Measurements from ENCODE around the gene PSMG4. TPM values are rescaled to one million over a fixed set of nuclear protein-coding genes. Genes with fewer than 3 reads are reported as not detected.

The PSMG4 gene
- total RNA-seq, 3 donors from 2014 or later (not counting 1 experiment from before 2014, with no cell fraction given): 8.3 to 15.3 (median 11.3) TPM

- no peaks in the 10 kb centered on the region for H3K36me3 Mint-ChIP-seq
- TF ChIP-seq CTCF (IDR thresholded peaks at IDR 0.05): no peak
- WGBS (ENCODE audit: insufficient coverage): 89% methylated on average over 1 of the region's 3 CpGs
Measured at GRCh38 chr6:3303795-3304411, 45.2 kb downstream of the PSMG4 start.

DNA sequence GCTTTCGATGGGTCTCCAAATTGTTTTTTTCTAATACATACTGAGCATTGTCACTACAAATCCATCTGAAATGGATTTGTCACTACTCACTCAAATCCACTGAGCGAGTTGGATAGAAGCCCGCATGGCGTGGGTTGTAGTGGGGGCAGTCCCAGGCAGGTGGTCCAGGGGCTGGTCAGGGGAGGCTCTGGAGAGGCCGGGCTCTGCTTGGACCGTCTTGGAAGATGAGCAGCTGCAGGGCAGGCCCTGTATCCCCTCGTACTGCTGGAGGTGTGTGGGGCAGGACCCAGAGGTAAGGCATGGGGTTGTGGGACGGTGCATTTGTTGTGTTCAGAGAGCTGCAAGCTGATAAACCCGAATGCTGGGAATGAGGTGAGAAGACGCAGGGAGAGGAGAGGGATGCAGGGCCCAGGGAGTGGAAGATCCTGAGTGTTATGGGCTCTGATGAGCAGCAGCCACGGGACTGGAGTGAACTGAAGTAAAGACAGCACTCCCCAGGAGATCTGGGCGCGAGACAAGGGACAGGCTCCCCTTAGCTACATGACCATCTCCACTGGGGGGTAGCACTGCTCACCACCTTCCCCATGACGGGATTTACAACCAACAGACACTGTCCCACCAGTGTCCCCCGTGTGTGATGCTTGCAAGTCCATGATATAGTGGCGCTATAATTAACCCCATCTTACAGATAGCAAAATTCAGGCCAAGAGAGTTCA is 45.9 kb downstream of the PSMG4 start:
- Histone ChIP-seq H3K4me3 (ENCODE audit: low read length) (no peak overlapping the region), H3K9me3 (ENCODE audit: control insufficient read depth, insufficient read depth, low read length) (no peaks in the 10 kb centered on the region), H3K36me3 (ENCODE audit: control insufficient read depth, insufficient read depth, low read length) (no peaks in the 10 kb centered on the region), H3K27ac (ENCODE audit: low read length) (no peak overlapping the region), H3K27me3 (ENCODE audit: control insufficient read depth, insufficient read depth, low read length) (no peaks in the 10 kb centered on the region), H3K4me1 (ENCODE audit: control insufficient read depth, insufficient read depth, low read length) (no peaks in the 10 kb centered on the region)
- Mint-ChIP-seq H3K27ac (no peak overlapping the region), H3K27me3 (ENCODE audit: low read depth in 2 of 2) (peaks cover 8 to 38% of the 10 kb centered on the region in 2 donors), H3K9me3 (no peaks in the 10 kb centered on the region), H3K36me3 (no peaks in the 10 kb centered on the region), H3K4me1 (no peaks in the 10 kb centered on the region), H3K4me3 (no peak overlapping the region)
- ATAC-seq: no peak
- WGBS (ENCODE audit: insufficient coverage): 88% methylated on average over 15 of the region's 16 CpGs
- DNase-seq: no peak
- no peak for TF ChIP-seq CTCF (IDR thresholded peaks at IDR 0.05)
- intact Hi-C loops (cut with micrococcal nuclease): no loop called here

More at GRCh38 chr6:3303795-3304411, 45.2 kb downstream of the PSMG4 start:
- Histone ChIP-seq H3K27ac (ENCODE audit: low read length) (no peak overlapping the region), H3K36me3 (ENCODE audit: control insufficient read depth, insufficient read depth, low read length) (no peaks in the 10 kb centered on the region), H3K4me1 (ENCODE audit: control insufficient read depth, insufficient read depth, low read length) (no peaks in the 10 kb centered on the region), H3K27me3 (ENCODE audit: control insufficient read depth, insufficient read depth, low read length) (no peaks in the 10 kb centered on the region), H3K9me3 (ENCODE audit: control insufficient read depth, insufficient read depth, low read length) (no peaks in the 10 kb centered on the region), H3K4me3 (ENCODE audit: low read length) (no peak overlapping the region)
- Mint-ChIP-seq H3K27ac (no peak overlapping the region), H3K4me1 (no peaks in the 10 kb centered on the region), H3K27me3 (ENCODE audit: low read depth in 2 of 2) (peaks cover 8 to 38% of the 10 kb centered on the region in 2 donors), H3K9me3 (no peaks in the 10 kb centered on the region), H3K4me3 (no peak overlapping the region)
- DNase-seq (no peak), ATAC-seq (no peak)
- intact Hi-C loops (cut with micrococcal nuclease): no loop called here

- no peaks in the 10 kb centered on the region for H3K4me1 Mint-ChIP-seq
- no peaks in the 10 kb centered on the region for H3K4me1 ChIP-seq (ENCODE audit: control insufficient read depth, insufficient read depth, low read length)
- 95% methylated on average over 8 of the region's 8 CpGs for WGBS (ENCODE audit: insufficient coverage)
- H3K4me3 Mint-ChIP-seq: no peak overlapping the region
- no peaks in the 10 kb centered on the region for H3K27me3 ChIP-seq (ENCODE audit: control insufficient read depth, insufficient read depth, low read length)
- H3K27me3 Mint-ChIP-seq (ENCODE audit: low read depth in 2 of 2): peaks cover 8 to 38% of the 10 kb centered on the region in 2 donors
- intact Hi-C loops (cut with micrococcal nuclease): no loop called here
- H3K36me3 ChIP-seq (ENCODE audit: control insufficient read depth, insufficient read depth, low read length): no peaks in the 10 kb centered on the region
- no peaks in the 10 kb centered on the region for H3K9me3 Mint-ChIP-seq
- H3K9me3 ChIP-seq (ENCODE audit: control insufficient read depth, insufficient read depth, low read length): no peaks in the 10 kb centered on the region
- no peak for TF ChIP-seq CTCF (IDR thresholded peaks at IDR 0.05)
- H3K36me3 Mint-ChIP-seq: no peaks in the 10 kb centered on the region
- DNase-seq (no peak), ATAC-seq (no peak)
- H3K4me3 ChIP-seq (ENCODE audit: low read length): no peak overlapping the region
- H3K27ac Mint-ChIP-seq: no peak overlapping the region
- H3K27ac ChIP-seq (ENCODE audit: low read length): no peak overlapping the region
Measured at GRCh38 chr6:3305216-3305565, 46.4 kb downstream of the PSMG4 start.
